GM19193 (cell line): ENCODE data around the gene ADCY6.

Source experiments
- POLR2A ChIP-seq: IDR thresholded peaks from 4 replicates; pipeline ENCODE4 v1.6.1; 2011; ENCODE audit not compliant: insufficient read depth, insufficient read length; ENCODE audit errors: extremely low read depth

Gene ADCY6

DNA sequence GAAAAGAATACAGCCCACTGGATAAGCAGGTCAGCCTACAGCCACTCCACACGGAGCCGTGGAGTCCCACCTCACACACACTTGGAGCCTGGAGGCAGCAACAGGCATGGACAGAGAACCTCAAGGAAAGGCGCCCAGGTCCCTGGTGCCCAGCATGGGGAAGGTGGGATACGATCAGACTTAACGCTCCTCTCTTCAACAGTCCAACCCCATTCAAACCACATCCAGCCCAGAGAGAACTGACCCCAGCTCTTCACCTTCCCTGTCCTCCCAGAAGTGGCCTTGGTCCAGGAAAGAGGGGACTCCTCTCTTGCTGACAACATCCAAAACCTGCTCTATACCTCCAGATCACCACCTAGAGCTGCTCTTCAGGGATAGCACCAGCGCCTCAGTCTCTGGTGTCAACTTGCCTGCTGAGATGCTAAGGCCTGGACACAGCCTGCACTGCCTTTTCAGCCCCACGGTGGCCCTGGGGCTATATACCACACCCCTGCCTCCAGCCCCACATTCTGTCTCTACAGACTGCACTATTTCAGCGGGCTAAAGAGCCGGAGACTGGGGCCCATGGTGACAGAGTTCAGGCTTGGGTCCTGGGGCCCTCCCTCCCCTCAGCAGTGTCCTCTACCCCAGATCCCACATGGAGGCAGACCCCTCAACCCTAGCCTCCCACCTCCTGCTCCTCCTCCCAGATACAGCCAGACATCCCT lies 7.0 kb downstream of the ADCY6 start:
- no peak for TF ChIP-seq POLR2A

DNA sequence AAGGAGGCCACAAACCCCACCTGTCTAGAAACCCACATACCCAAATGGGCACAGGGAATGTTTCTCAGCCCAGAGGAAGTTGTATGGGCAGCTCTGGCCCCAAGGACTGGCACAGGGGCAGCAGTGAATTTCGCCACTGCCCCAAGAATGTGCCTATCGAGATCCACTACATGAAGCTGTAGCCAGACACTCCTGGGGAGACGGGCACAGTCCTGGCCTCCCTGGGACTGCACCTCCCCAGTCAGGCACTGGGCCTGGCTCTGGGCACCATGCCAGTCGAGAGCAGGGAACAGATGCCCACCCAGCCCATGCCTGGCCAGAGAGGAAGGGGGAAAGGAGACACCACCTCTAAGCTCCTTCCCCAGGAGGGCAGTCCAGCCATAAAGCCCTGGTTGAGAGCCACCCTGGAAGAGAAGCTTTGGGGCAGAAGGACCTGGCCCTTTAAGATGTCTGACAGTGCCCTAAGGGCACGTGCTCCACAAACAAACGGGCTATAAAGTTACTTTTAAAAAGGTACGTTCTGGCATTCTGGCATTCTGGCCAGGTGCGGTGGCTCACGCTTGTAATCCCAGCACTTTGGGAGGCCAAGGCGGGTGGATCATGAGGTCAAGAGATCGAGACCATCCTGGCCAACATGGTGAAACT lies 8.4 kb downstream of the ADCY6 start:
- no peak for TF ChIP-seq POLR2A

DNA sequence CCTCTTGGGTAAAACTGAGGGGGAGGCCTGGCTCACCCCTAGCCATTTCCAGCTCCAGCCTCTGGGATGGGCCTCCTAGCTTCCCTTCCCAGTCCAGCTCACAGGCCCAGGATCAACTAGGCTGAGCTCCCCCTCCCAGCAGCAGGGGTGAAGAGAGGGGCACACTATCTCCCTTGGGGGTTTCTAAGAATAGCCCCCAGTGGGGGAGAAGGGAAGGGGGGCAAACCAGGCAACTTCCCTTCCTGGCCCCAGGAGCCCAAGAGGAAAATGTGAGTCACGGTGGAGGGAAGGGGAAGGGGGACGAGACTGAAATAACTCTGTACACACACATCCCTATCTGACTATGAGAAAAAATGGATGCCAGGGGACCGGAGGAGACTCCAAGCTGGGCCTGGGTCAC lies 9.0 kb downstream of the ADCY6 start:
- TF ChIP-seq POLR2A: no peak

DNA sequence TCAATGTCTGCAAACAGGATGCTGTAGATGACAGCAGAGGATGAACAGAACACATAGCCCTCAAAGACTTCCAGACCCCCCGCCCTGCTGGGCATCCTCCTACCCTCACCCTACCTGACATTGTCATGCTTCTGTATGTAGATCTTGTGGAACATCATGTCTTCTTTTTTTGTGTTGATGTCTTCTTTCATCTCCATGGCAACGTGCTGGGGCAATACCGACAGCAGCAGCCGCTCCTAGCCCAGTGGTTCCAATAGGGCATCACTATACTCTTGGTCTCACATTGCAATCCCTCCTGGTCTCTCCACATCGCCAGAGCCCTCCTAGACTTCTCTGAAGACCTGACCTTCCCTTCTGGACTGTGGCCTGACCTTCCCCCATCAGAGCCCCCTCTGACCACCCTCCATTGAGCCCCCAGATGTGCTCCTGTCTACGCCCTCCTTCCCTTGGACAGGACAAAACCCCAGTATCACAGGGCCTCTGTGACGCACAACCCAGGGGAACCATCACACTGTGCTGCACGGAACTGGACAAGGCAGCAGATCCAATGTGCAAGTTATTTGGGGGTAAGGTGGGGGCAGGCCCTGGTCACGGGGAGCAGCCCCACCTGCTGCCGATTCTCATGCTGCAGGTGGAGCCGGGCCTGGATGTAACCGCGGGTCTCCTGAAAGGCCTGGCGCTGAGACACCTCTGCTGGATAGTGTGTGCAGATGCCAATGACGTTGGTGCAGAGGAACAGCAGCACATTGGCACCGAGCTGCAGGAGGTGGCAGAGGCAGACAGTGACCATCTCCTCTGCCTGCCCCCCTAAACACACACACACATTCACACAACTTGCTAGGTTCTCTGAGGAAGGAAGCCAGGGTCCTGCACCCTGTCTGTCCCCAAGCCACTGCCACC lies 11.1 kb downstream of the ADCY6 start:
- no peak for TF ChIP-seq POLR2A

DNA sequence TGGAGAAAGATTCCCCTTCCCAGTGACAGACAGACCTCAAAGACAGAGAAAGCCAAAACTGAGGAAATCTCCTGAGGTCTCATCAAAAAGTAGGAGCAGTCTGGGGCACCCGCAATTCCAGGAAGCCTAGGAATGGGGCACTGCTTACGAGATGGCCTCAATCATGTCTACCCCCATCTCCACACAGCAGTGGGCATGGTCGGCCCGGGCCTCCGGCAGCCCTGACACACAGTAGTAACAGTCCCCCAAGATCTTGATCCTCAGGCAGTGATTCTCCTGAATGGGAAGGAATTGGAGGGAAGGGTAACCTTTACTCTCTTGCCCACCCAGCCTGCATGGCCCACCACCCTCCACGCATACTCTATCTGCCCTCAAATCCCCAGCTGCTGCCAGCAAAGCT lies 11.9 kb downstream of the ADCY6 start:
- TF ChIP-seq POLR2A: no peak

DNA sequence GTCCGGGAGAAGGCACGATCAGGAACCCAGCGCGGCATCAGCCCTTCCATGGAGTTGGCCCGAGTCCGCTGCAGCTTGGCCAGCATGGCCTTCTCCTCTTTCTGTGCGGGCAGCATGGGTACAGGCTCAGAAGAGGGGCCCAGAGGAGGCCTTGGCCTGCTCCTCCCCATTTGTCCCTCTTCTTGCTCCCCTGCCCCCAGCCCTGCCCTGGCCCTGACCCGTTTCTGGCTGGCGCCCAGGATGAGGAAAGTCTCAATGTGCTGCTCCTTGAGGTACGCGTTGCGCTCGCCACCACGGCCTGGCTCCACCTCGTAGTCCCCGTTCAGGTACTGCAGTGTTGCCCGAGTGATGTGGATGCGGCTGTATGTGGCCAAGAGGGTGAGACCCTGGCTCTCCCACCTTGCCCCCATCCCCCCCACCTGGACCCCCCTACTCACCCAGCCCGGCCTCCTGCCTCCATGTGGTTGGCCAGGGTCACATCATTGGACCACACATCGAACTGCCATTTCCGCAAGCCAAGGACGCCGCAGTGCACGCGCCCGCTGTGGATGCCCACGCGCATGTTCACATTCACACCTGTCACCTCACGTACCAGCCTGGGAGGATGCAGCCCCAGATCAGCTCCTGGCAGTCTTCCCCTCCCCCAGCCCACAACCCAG lies 12.8 kb downstream of the ADCY6 start:
- no peak for TF ChIP-seq POLR2A

DNA sequence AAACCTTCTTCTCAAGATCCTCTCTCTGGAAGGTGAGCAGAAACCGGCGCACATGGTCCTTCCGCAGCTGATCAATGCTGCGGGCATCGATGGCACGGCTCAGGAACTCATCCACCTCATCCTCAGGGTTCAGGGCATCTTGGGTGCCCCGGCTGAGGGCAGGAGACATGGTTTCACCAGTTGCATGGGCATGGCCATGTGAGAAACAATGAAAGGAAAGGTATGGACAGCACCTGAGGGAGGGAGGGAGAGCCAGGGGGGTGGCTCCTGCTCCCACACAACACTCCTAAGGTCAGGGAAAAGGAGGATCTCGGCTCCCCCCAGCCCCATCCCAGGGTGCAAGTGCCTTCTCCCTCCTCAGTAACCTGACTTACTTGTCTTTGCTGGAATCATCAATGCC lies 13.6 kb downstream of the ADCY6 start:
- no peak for TF ChIP-seq POLR2A

DNA sequence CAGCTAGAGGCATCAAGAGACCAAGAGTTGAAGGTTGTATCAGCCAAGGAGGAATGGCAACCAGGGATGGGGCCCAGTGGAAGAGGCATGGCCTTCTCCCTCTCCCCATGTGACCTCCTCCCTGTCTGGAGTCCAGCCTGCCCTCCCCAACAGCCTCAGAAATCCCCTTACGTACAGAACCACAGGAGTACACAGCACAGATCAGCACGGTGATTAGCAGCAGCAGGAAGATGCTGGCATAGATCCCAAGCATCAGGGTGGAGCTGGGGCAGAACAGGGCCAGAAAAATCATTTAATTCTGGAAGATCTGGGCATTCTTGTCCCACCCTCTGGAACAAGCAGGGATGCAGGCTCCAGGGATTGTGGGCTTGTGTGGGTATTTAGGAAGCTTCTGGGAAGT lies 14.4 kb downstream of the ADCY6 start:
- no peak for TF ChIP-seq POLR2A

DNA sequence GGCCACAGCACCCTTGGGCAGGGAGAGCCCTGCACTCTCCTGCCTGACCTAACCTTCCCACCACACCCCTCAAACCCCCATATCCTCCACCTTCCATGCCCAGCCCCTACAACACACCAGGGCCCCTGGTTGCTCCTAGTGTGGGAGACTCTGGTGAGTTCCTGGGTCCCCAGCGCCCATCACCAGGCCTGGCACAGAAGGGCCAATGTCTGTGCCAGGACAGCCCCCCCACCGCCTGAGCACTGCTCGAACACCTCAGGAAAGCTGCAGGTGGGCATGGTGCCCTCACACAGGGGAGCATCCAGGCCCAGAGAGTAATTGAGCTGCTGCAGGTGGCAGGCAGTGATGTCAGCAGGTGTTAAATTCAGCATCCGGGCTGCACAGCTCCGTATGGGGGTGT lies 15.2 kb downstream of the ADCY6 start:
- TF ChIP-seq POLR2A: no peak

DNA sequence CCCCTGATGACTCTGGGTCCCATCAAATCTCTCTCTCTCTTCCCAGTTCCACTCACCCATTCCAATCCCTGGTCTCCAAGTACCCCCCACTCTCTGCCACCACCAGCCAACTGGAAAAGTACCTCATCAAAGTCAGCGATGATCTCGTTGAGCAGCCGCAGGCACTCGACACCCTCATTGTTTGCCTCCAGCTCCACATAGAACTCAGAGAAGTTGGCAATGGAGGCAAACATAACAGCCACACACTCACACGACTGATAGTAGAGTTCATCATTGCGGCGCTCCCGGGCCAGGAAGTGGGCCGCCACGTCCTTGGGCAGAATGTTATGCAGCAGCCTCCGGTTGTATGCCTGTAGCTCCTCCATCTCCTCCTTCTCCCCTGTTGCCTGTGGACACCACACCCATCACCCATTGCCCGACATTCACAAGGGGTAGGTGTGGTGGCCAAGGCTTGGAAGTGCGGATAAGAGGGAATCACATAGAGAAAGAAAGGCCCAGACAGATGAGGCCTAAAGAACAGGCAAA lies 17.2 kb downstream of the ADCY6 start:
- no peak for TF ChIP-seq POLR2A

DNA sequence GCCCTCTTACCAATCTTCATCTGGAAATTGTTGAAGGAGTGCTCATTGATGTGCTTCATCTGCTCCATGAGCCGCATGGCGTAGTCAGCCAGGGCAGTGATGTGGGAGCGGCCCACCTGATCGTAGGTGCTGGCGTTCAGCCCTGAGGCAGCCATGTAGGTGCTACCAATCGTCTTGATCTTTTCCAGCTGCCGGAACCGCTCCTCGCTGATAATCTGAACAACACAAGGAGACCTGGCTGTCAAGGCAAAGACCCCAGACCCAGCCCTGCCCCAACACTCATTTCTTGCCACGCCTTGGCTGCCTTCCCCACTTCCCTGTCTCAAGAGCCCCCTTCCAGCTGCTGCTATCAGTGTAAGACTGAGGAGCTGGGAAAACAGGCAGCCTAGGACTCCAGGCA lies 18.1 kb downstream of the ADCY6 start:
- TF ChIP-seq POLR2A: no peak

DNA sequence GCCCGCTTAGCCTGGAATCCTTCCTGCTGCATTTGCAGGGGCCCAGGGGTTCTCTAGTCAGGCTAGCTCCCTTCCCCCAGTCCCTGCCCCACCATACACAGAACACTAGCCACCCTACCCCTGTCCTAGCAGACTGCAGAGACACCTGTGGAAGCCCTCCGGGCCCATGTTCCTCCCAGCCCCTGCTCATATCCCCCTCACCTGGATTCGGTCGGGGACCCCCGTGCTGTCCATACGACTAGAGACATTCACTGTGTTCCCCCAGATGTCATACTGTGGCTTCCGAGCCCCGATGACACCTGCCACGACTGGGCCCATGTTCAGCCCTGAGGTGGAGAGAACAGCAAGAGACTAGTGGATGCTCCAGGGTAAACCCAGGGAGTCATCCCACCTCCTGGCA lies 20.2 kb downstream of the ADCY6 start:
- no peak for TF ChIP-seq POLR2A

DNA sequence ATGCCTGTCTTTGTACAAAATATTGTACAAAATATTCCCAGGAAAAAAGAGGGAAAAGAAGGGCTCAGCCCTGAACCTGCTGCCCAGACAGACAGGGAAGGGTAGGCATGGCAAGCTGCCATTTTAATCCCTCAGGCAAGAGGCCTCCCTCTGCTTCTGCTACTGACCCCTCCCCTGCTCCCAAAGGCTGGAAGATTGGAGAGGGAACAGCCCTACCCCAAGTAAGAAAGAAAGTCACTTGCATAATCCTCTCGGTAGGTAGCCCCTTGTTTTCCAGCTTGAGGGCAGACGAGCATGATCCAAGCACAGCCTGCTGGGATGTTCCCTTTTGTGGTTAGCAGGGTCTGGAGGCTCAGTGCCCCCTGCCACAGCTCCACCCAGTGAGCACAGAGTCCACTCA lies 20.7 kb downstream of the ADCY6 start:
- TF ChIP-seq POLR2A: no peak

DNA sequence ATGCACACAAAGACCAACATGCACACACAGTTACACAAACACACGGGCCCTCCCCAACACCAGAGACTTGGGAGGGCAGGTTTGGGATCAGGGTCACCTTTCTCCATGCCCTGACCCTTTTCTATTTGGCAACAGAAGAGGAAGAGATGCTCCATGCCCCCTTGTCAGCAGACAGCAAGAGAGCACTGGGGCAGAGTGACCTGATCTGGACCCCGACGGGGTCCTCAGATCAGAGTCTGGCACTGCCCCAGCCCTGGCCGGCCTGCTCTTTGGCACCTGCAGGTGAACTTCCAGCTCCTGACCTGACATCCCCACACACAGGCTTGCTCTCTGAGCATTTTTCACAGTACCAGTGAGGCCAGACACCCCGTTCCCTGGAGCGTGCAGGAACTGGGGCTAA lies 21.4 kb downstream of the ADCY6 start:
- no peak for TF ChIP-seq POLR2A

DNA sequence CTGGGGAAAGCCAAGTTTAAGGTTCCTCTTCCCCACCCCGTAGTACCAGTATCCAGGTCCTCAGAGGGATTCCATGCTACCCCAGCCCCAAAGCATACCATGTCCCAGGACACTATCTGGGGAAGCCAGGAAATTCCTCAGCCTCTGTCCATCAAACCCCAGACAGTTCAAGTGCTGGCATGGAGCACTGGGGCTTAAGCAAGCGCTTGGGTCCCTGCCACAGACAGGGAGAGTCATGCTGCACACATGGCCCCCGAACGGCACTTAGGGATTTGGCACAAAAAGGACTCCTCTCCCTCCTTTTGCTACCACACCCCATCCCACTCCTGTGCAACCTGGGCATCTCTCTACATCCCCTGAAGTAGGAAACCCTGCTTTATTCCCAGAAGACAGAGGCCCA lies 21.8 kb downstream of the ADCY6 start:
- no peak for TF ChIP-seq POLR2A
